Sciatic nerve (tissue), 2 donors: Measurements from ENCODE around the gene RIMBP2. TPM values are rescaled to one million over a fixed set of nuclear protein-coding genes. Genes with fewer than 3 reads are reported as not detected.
A peak's percentile ranks its signal among the peaks of the same experiment; 100 is the strongest.
"Not testable (repeated sequence)": the region's sequence is repeated elsewhere in the genome, so short reads cannot be mapped to it uniquely, and the experiment has no call there.

Experiments
- ATAC-seq: fragments of 200-7000 bp; cut with Tn5 transposase; one replicate; pipeline ENCODE4 v1.9.1; 2020; ENCODE audit warnings: mild to moderate bottlenecking, moderate library complexity
- DNase-seq: peaks from one replicate; pipeline ENCODE4 v3.0.0-alpha.2; 2020; ENCODE audit warnings: low spot score
- intact Hi-C: fragments of 100-400 bp; cut with DNase I; formaldehyde crosslinking; loops from one replicate; pipeline ENCODE4 v1.14.2; 2022
- total RNA-seq: library from RNA; stranded (reverse); fragmentation: NEBNext Ultra II Directional; extraction: Animal tissue kit (Norgen Biotek cat#: 25700); gene quantifications from one replicate; pipeline ENCODE4 v1.2.1, GENCODE V29; 2021
- donor health status: DM: no; HTN: no; CAD: no.
- donor health status: DM: no; HTN: no; CAD: no.

Gene RIMBP2
- total RNA-seq, 1 donor from 2014 or later, result 1.6 TPM

GRCh38 chr12:130709151-130709970, 6.7 kb downstream of the RIMBP2 start:
- intact Hi-C loops, result no loop called here
- ATAC-seq, result no peak
- DNase-seq, result no peak

DNA sequence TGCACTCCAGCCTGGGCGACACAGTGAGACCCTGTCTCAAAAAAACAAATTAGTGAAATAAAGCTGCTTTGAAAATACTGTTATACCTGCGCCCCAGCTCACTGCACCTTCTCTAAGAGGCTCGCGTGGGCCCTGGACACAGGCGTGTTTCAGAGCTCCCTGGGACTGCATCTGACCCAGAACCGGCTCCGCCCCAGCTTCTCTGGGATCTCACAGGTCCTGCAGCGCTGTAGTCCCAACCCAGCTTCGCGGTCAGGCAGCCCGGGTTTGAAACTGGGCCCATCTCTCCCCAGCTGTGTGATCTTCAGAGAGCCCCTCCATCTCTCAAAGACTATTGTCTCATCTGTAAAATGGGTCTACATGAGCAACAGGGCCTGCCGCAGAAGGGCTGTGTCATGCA, 7.5 kb downstream of the RIMBP2 start:
- no peak for ATAC-seq
- DNase-seq, result no peak
- intact Hi-C loops, result no loop called here

DNA sequence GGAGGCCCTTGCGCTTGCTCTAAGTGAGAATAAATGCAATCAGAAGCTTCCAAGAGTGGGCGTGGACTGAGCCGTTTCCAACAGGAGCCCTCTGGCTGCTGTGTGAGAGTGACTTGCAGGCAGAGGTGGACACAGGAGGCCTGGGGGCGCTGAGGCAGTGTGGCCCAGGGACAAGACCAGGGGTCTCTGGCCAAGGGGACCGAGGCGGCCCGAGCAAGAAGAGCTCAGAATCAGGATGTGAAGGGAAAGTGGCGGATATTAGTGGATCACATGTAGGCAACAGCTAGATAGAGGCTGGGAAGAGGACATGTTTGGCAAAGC, 8.6 kb downstream of the RIMBP2 start:
- no peak for ATAC-seq
- DNase-seq, result no peak
- intact Hi-C loops, result no loop called here

DNA sequence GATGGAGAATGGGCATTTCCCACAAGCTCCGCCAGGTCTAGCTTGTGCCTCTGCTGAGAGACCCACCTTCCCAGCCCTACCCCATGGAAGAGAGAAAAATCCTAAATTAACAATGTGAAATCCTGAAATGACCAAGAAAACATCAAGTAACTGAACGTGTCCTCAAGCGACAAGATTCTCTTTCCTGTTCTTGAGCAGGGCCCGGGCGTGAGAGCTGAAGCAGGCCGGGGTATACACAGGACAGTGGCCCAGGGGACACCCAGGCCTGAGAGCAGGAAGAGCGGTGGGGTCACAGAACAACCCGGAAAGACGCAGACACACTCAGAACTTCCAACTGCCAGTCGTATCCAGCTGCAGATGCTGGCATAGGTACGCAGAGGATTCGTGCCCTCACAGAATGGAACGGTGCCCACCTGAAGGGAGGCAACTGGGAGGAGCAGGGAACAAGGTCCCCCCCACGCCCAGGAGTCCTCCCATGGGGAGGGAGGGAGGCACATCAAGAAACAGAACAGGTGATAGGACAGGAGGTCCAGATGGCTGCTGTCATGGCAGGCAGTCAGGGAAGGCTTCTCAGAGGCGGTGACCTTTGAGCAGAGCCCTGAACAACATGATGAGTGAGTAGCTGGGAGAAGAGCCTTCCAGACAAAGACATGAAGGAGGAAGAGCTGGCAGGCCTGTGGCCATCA, 9.1 kb downstream of the RIMBP2 start:
- intact Hi-C loops, result no loop called here
- DNase-seq (no peak), ATAC-seq (no peak)

DNA sequence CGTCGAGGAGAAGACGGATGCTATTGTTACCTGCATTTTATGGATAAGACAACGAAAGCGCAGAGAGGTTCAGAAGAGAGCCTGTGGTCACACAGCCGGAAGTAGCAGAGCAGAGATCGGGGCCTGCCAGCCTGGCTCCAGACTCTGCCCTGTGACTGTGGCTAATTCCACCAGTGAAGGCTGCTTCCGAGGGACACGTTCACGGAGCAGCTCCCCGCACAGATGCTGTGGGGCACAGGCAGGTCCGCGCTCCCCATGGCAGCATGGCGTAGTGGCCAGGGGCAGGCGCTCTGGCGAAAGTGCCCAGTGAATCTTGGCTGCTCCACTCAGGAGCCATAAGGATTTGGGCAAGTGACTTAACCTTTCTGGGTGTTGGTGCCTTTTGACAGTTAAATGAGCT, 9.8 kb downstream of the RIMBP2 start:
- no peak for ATAC-seq
- no peak for DNase-seq
- intact Hi-C loops, result no loop called here

- intact Hi-C loops, result no loop called here
- DNase-seq (no peak), ATAC-seq (no peak)
Measured at GRCh38 chr12:130705178-130705822, 10.8 kb downstream of the RIMBP2 start.

DNA sequence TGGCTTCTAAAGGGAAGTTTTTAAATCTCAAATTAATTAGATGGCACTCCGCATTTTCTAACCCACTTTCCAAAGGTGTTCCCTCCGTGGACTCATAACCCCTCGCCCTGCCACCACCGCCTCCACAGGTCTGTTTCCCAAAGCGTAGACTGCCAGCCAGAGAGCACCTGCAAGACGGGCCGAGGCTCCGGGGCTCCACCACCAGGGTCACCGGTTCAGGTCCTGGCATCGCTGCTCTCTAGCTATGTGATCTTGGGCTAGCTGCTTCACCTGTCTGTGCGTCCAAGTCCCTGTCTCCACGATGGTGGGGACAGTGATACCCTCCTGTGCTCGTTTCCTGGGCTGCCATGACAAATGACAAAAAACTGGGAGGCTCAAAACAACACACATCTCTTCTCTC, 11.5 kb downstream of the RIMBP2 start:
- ATAC-seq (no peak), DNase-seq (no peak)
- intact Hi-C loops, result no loop called here

DNA sequence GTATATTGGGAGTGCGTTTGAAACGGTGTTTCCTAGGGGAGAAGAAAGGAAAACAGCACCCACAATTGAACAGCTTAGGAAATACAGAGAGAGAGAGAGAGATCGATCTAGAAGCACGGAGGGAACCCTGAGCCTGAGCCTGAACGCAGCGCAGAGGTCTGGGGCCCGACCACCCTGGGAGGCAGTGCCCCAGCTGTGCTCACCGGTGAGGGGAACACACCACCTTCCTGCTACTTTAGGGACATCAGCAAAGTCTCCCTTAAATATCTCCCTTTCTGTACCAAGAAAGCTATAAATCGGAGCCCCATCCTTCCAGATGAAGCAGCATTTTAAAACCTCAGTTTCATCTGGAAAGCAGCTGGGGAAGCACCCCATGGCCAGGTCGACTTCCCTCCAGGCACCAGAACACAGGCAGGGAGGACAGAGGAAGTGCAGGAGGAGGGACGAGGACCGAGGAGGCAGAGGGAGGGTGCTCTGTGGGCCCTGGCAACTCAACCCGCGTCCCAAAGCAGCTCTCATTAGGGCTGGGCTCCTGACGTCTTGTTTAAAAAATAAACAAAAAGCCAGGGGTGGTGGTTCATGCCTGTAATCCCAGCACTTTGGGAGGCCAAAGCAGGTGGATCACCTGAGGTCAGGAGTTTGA, 12.2 kb downstream of the RIMBP2 start:
- ATAC-seq, result no peak
- no peak for DNase-seq
- intact Hi-C loops, result no loop called here

DNA sequence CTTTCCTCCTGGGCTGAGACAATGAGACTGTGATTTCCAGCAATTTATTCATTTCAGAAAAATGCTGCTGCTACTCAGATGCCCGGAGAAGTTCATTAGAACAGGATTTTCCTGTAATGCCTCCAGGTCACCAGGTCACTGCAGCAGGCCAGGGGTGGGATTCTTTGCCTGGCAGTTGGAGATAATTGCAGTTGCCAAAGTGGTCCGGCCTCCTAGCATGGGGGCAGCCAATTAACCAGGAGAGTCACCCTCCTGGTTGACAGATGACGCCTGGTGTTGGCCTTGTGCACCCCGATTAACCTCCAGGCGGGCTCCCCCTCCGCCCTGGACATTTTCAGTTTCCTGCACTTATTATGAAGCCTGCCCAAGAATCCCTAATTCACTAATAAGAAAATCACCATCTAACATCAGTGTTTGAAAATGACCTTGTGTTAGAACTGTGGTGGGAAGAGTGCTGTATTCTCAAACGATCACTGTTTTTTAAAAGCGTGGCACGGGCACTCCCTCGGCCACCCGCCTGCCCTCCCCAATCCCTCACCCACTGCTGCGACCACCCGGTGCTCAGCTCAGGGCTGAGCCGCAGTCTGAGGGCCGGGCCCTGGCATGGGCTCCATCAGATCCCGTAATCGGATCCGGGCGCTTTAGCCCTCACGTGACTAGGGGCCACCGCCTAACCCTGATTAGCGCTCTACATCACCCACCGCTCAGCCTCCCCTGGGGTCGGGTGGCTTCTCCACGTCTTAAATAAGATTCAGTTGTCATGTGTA, 12.9 kb downstream of the RIMBP2 start:
- ATAC-seq (no peak), DNase-seq (no peak)
- intact Hi-C loops, result no loop called here

GRCh38 chr12:130701402-130701744, 14.7 kb downstream of the RIMBP2 start:
- intact Hi-C loops, result no loop called here
- ATAC-seq (no peak), DNase-seq (no peak)

DNA sequence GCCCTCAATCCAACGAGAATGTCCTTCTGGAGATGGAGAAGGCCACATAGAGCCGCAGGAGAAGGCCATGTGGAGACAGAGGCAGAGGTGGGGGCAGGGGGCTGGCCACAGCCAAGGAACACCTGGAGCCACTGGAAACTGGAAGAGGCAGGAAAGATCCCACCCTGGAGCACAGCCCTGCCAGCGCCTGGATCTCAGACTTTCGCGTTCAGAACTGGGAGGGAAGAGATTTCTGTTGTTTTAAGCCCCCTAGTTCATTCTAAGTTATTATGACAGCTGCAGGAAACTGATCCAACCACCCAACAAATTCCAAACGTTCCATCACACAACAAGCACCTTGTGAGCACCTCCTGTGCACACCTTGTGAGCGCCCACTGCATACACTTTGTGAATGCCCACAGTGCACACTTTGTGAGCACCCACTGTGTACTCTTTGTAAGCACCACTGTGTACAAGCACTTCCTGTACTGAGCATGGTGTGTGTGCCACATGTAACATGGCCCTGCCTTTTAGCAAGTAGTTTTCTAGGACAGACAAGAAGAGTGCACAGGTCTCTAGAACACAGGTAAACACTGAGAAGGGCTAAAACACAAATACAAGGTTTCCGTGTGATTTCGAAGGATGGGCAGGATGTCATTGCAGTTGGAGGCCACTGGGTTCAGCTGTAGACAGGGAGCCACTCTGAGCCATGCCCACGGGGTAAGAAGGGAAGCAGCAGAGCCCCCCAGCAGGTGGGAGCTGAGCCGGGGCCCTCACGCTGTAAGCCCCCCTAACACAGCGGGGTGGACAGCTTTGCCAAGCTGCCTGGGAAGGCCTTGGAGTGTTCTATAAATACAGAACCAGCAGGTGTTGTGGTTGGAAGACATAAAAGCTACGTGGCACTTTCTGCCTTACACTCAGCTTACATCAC, 15.4 kb downstream of the RIMBP2 start:
- intact Hi-C loops, result no loop called here
- ATAC-seq, result no peak

DNA sequence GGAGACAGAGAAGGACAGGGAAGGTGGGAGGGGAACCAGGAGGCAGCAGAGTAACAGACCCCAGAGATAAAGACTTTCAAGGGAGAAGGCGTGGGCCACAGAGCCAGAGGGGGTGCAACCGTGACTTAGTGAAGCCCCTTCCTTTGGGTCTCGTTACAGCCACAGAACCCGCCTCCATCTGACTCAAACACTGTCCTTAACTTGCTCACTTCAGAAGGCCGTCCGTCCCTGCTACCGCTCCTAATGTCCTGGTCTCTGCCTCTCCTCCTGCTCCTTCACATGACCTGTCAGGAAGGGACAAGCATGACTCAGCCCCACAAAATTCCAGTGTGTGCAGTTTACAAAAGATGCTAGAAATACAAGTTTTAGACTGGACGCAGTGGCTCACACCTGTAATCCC, 18.0 kb downstream of the RIMBP2 start:
- intact Hi-C loops, result no loop called here
- ATAC-seq (no peak), DNase-seq (peak; percentile 32)

More for the DNA sequence above, 15.4 kb downstream of the RIMBP2 start:
- no peak for DNase-seq

DNA sequence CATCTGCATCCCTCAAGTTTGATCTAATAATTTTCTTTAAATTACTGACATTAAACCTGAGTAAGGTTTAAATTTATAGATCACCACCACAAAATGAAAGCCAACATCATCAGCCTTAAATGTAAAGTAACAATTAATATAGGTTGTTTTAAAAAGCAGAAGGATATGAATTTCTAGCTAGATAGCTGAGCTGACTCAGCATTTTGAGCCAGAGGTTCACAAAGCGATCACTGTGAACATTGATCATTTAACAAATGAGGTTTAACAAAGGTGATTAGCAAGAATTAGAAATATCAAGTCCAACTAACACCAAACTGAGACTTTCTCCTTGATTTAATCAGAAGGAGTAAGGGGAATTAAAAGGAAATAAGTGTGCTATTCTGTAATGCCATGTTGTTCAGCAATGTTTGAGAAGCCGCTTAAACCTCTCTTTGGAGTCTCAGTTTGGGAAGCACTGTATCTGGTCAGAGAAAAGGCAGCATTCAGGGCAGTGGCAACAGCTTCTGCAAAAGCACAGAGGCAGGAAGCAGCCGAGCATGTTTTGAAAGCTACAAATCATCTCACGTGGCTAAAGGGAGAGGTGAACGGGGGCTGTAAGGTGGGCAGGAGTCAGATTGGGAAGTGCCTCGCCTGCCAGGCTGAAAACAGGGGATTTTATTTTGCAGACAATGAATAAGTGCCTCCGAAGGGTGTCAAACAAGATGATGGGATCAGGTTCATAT, 19.6 kb downstream of the RIMBP2 start:
- no peak for ATAC-seq
- intact Hi-C loops, result no loop called here
- DNase-seq, result no peak

DNA sequence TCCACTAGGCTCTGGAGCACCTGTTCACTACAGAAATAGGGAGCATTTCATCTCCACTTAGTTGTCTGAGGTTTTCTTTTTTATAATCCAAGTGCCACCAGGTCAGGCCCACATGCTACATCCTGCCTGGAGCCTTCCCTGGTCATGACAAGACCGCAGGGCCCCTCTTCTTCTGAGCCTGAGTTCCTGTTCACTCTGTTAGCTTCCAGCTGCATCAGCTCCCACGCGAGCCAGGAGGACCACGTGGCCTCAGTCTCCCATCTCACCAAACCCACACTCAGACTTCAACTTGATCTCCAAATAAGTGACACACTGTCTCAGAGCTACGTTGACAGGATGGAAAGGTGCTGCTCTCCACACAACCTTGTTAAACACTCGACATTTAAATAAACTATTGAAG, 21.0 kb downstream of the RIMBP2 start:
- no peak for ATAC-seq
- DNase-seq, result no peak
- intact Hi-C loops, result no loop called here

- DNase-seq (no peak), ATAC-seq (no peak)
- intact Hi-C loops, result no loop called here
Measured at GRCh38 chr12:130689408-130690405, 26.4 kb downstream of the RIMBP2 start.

DNA sequence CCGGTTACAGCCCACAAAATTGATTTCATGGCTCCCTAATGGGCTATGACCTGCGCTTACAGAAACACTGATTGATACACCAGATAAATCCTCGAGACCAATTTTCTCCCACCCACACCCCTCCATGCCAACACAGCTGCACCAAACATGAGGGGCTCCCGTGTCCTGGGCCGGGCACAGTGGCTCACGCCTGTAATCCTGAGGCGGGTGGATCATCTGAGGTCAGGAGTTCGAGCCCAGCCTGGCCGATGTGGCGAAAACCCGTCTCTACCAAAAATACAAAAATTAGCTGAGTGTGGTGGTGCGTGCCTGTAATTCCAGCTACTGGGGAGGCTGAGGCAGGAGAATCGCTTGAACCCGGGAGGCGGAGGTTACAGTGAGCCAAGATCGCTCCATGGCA, 27.1 kb downstream of the RIMBP2 start:
- DNase-seq, ATAC-seq, intact Hi-C loops: not testable (repeated sequence)
